ENCODE measurements around the gene AP1AR. TPM values are rescaled to one million over a fixed set of nuclear protein-coding genes. Genes with fewer than 3 reads are reported as not detected.
"Not testable (repeated sequence)": the region's sequence is repeated elsewhere in the genome, so short reads cannot be mapped to it uniquely, and the experiment has no call there.

AP1AR gene
- 37.7 and 39.3 TPM in 2 replicates for total RNA-seq

DNA sequence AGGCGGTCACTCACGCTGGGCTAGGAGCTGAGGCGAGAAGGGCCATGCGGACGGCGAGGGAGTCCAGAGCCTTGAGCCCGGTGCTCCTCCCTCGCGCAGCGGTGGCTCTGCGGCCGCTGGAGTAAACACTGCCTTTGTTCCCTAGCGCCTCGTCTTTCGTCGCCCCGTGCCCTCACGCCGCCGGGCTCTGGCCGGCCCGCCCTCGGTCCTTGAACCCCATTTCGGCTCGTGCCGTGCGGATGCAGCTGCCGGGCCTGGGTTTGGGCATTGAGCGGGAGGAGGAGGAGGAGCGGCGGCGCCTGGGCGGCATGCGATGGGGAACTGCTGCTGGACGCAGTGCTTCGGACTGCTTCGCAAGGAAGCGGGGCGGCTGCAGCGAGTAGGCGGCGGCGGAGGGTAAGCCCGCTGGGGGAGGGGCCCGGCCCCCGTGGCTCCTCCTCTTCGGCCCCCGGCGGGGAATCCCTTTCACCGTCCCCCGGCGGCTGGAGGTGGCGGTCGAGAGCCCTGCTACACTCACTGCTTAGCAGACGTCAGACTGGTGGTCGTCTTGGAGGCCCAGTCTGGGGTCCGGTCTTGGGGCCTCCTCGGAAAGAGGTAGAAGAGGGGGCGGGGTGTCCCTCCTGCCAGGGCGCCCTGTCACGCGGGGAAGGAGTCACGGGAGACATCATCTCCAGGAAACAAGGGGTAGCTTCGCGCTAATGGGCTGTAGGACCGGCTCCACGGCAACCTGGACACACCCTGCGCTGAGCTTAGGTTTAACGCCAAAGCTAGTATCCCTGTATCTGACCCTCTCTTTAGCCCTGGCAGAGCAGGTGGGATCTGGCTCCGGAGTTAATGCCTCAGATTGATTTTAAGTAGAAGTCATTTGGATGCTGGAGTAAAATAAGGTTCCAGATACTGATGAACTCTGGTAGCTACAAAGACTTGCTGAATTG lies at the start of gene AP1AR:
Gene AP1AR, plus strand, starts transcription at position 9 of the 935 bp plus-strand sequence. Its CDS starts 305 bp downstream, at position 314.
- peak; percentile 85 for DNase-seq

- DNase-seq: no peak
These were observed 49.0 kb upstream of the AP1AR start for GRCh38 chr4:112182604-112183003.

DNA sequence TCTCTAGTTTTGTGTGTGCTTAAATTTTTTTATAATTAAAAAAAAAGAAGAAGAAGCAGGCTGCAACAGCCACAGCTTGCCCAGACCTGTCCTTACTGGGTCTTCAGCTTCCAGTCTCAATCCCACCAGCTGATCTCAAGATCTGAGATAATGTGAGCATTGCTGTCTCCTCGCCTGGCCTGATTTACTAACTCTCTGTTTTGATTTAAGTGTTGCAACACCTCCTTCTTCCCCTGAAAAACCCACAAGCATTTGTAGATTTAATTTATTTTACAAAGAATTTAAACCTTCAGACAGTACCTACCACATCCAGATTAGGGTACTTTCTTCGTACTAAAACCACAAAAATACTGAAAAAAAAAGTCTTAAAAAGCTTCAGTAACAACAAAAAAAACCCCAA lies 48.3 kb upstream of the AP1AR start:
- DNase-seq: no peak

- DNase-seq: no peak
These were observed 47.1 kb upstream of the AP1AR start for GRCh38 chr4:112184438-112184837.

- no peak for DNase-seq
These were observed 46.3 kb upstream of the AP1AR start for GRCh38 chr4:112185334-112185733.

- DNase-seq: no peak
These were observed 45.6 kb upstream of the AP1AR start for GRCh38 chr4:112185740-112186670.

DNA sequence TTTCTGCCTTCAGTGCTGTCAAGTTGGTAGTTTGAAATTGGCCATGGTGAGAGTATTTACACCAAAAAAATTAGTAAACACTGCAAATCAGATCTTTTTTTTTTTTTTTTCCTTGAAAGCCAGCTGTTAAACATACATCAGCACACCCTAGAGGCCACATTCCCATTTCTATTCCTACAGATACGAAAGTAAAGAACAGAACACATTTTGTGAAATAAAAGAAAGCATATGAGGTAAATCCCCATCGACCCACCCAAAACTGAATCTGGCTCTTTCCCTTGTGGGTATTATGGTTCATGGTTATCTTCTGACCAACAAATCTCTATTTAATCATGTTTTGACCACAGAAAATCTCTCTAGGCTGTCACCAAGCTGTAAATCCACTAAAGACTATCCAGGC lies 41.8 kb upstream of the AP1AR start:
- DNase-seq: peak; percentile 37

GRCh38 chr4:112190684-112191083 lies 40.9 kb upstream of the AP1AR start:
- DNase-seq: no peak

GRCh38 chr4:112196461-112196860 lies 35.1 kb upstream of the AP1AR start:
- no peak for DNase-seq

DNA sequence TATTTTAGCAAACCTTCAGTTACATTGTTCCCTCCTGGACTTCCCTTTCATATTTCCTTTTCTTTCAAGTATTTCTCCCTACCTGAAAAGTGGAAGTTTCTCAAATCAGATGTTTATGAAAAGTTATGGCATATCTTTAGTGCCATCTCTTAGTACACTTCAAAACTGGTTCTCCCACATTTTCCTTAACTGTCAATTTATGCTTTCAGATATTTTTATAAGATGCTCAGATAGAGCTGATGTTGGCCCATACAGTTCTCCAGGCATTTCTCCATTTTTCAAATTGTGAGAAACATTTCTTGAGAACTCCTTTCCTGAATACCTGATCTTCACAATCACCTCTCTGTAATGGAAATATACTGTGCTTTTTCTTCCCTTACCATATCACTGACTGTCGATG lies 32.5 kb upstream of the AP1AR start:
- DNase-seq: no peak

DNA sequence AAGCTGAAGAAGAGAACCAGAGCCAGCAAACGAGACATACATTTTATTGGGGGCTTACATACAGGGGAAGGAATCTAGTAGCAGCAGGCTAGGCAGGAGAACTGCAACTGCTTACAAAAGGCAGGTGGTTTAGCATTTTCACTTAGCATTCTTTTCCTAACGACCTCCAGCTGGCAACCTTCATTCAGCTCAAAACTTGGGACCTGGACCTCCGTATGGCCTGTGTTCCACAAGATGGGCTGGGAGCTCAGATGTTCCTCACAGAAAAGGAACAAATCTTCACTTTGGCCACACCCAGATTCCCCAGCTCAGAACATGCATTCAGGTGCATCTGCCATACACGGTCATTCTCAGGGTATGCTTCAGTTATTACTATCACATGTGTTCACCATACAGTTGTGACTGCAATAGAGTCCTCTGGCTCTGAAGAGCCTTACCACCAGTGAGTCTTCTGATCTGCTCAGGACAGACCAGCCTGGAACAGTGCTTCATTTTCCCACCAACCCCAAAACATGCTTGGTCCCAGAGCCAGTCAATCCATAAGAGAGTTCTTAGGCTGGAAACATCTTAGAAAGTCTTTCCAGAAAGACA lies 29.6 kb upstream of the AP1AR start:
- DNase-seq: no peak

- no peak for DNase-seq
These were observed 28.0 kb upstream of the AP1AR start for GRCh38 chr4:112203593-112203992.

DNA sequence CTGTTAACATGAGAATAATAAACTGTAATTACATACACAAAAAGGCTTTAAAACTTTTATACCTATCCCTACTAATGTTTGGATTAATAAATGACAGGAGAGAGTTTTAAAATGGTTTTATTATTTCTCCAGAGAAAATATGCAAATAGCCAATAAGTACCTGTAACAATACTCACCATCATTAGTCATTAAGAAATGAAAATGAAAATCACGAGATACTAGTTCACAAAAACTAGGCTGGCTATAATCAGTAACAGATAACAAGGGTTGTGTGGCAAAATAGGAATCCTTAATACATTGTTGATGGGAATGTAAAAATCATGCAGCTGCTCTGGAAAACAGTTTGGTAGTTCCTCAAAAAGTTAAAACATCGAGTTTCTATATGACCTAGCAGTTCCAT lies 25.2 kb upstream of the AP1AR start:
- no peak for DNase-seq

GRCh38 chr4:112208137-112209095 lies 23.2 kb upstream of the AP1AR start:
- DNase-seq: not testable (repeated sequence)

GRCh38 chr4:112210777-112211176 lies 20.8 kb upstream of the AP1AR start:
- no peak for DNase-seq

DNA sequence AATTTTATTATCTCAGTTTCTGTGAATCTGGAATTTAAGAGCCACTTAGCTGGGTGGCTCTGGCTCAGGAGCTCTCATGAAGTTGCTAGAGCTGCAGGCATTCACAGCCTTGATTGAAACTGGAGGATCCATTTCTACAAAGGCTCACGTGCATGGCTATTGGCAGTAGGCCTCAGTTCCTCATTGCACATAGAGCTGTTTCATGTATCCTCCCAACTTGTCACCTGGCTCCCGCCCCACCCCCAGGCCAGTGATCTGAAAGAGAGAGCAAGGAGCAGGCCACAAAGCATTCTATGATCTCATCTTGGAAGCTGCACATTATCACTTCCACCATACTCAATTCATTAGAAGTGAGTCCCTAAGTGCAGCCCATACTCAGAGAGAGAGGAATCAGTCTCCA lies 18.5 kb upstream of the AP1AR start:
- DNase-seq: no peak

- peak; percentile 42 for DNase-seq
These were observed 17.7 kb upstream of the AP1AR start for GRCh38 chr4:112213856-112214255.

DNA sequence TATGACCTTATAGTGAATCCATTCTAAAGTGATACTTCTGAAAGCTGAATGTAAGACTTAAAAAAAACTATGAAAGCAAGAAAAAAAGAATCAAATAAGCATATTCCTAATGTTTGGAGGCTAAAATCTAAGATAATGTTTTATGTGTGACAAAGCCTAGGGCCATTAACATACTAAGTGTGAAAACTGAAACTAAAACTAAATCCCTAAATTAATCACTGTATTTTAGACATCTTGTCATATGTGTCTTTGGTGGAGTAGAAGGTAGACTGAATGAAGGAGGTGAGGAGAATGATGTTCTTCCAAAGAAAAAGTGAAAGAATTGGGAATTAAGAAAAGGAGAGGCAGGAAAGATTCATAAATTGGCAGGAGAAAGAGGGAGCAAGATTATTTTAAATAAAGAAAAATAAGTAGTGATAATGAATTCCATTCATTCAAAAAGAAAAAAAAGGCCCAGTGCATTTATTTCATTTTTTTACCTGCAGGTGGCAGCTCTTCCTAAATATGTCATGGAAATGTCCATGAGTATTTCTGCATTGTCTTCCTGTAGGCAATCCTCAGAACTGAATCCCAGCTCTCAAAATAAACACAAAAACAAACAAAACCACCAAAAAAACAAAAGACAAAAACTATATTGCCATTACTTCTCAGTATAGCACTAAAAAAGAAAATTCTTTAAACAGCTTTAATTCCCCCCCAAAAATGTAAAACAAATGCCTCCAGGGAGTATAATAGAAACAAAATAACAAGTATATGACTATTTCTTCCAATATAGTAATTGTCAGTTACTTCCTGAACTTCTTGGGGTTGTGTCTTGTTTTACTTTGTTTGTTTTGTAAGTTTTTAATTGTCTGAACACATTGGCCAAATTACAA lies 17.0 kb upstream of the AP1AR start:
- peak; percentile 51 for DNase-seq

GRCh38 chr4:112219826-112220366 lies 11.7 kb upstream of the AP1AR start:
- no peak for DNase-seq

GRCh38 chr4:112222219-112222955 lies 9.2 kb upstream of the AP1AR start:
- no peak for DNase-seq
